Measurements from ENCODE around the gene GBX2. TPM values are rescaled to one million over a fixed set of nuclear protein-coding genes. Genes with fewer than 3 reads are reported as not detected.

GBX2 gene
- total and polyA plus RNA-seq, 2 of the 8 experiments (the other 6 are each of a cell fraction or from before 2014, with no cell fraction given) = 0.38 to 0.89 TPM

GRCh38 chr2:236159778-236160170 is 8.4 kb downstream of the GBX2 start (continued):
- TF ChIP-seq CEBPB (IDR thresholded peaks at IDR 0.05; ENCODE audit: low read depth, low read length) (no peak), RXRA (IDR thresholded peaks at IDR 0.05; ENCODE audit: insufficient read depth, low read depth, low read length) (no peak), SAP30 (IDR thresholded peaks at IDR 0.05; ENCODE audit: insufficient read depth, insufficient replicate concordance, low read length) (no peak), JUND (IDR thresholded peaks at IDR 0.05; ENCODE audit: low read length) (no peak), CBX5 (IDR thresholded peaks at IDR 0.05; ENCODE audit: low read depth, low read length) (no peak), FOSL1 (IDR thresholded peaks at IDR 0.05; ENCODE audit: insufficient read depth, low read depth, low read length) (no peak), HDAC2 (IDR thresholded peaks at IDR 0.05; ENCODE audit: borderline replicate concordance in 1 of 2, low read depth in 2 of 2, low read length in 2 of 2) (peak; percentile 49 to 69; a peak in 2 of 4 replicates), GABPA (IDR thresholded peaks at IDR 0.05; ENCODE audit: borderline replicate concordance, insufficient read depth, low read length) (no peak), SIN3A (conservative IDR thresholded peaks at IDR 0.05 in 1 of 2, IDR thresholded peaks at IDR 0.05 in 1 of 2; ENCODE audit: low read depth in 1 of 2, low read length in 2 of 2) (no peak), CTBP2 (IDR thresholded peaks at IDR 0.05; ENCODE audit: borderline replicate concordance, insufficient read depth, insufficient read length, low read length) (peak; percentile 6), NRF1 (IDR thresholded peaks at IDR 0.05; ENCODE audit: low read depth, low read length) (no peak)
- TF ChIP-seq, protein P1, sequence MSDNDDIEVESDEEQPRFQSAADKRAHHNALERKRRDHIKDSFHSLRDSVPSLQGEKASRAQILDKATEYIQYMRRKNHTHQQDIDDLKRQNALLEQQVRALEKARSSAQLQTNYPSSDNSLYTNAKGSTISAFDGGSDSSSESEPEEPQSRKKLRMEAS (IDR thresholded peaks at IDR 0.05) = peak; percentile 99

All from H1 (cell line).